ENCODE measurements around the gene TEKT3. TPM values are rescaled to one million over a fixed set of nuclear protein-coding genes. Genes with fewer than 3 reads are reported as not detected.

TEKT3 gene
- total RNA-seq, 2 experiments from 2014 or later: not detected

DNA sequence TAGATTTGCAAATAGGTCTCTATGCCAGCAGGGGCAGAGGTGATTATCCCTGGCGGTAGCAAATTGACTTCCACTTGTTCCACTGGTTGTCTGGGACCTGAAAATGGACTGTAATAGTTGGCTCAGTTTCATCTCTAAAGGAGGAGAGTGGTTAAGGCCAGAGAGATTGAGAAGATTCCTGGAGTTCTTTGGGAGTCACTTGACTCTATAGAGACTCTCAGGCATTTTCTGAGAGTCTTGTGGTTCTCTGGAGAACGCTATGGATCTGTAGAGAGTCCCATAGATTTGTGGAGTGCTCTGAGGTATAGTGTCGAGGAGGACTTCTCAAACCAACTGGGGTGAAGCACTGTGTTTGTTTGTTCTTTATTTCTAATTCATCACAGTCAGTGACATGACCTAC lies 67.4 kb downstream of the TEKT3 start:
- BruUV-seq (replicated peaks): no TSS peak
- no peaks in the 10 kb centered on the region; the same call in 1 of the 2 replicates for H4K20me1 ChIP-seq (ENCODE audit: insufficient read depth, low read length)
- CTCF ChIA-PET (ENCODE audit: unreplicated experiment): no interaction called here

GRCh38 chr17:15273141-15273793 lies 68.1 kb downstream of the TEKT3 start:
- no peak overlapping the region for H2AFZ ChIP-seq (ENCODE audit: low read length)
- no TSS peak for BruUV-seq (replicated peaks)
- H3K4me1 ChIP-seq (ENCODE audit: insufficient read depth, low read length, poor library complexity, severe bottlenecking): no peaks in the 10 kb centered on the region
- no peak for DNase-seq (ENCODE audit: low spot score)
- no peak for TF ChIP-seq CTCF (conservative IDR thresholded peaks at IDR 0.05; ENCODE audit: low read length)
- no peak for TF ChIP-seq EZH2phosphoT487 (IDR thresholded peaks at IDR 0.05; ENCODE audit: borderline replicate concordance, low read depth, low read length)
- POLR2A ChIA-PET: no interaction called here
- H3K4me2 ChIP-seq (ENCODE audit: low read length): no peak overlapping the region
- H3K27ac ChIP-seq (ENCODE audit: low read depth, low read length, poor library complexity, severe bottlenecking): no peak overlapping the region
- no peaks in the 10 kb centered on the region for H3K79me2 ChIP-seq (ENCODE audit: insufficient read depth, low read depth, low read length)
- H3K36me3 ChIP-seq (ENCODE audit: insufficient read depth, low read length): no peaks in the 10 kb centered on the region
- CTCF ChIA-PET (ENCODE audit: unreplicated experiment): no interaction called here
- intact Hi-C loops (cut with micrococcal nuclease; ENCODE audit: unreplicated experiment): no loop called here
- H3K9me3 ChIP-seq (ENCODE audit: low read length): no peaks in the 10 kb centered on the region
- no peaks in the 10 kb centered on the region for H4K20me1 ChIP-seq (ENCODE audit: insufficient read depth, low read length)
- no peak overlapping the region for H3K4me3 ChIP-seq (ENCODE audit: low read depth, low read length, poor library complexity, severe bottlenecking)
- H3K9me2 ChIP-seq (ENCODE audit: insufficient read depth, low read length): no peaks in the 10 kb centered on the region

More for the DNA sequence above, 67.4 kb downstream of the TEKT3 start:
- H3K4me2 ChIP-seq (ENCODE audit: low read length): no peak overlapping the region
- no peak for DNase-seq (ENCODE audit: low spot score)
- POLR2A ChIA-PET: no interaction called here
- no peak overlapping the region for H3K4me3 ChIP-seq (ENCODE audit: low read depth, low read length, poor library complexity, severe bottlenecking)
- H2AFZ ChIP-seq (ENCODE audit: low read length): no peak overlapping the region
- H3K9me2 ChIP-seq (ENCODE audit: insufficient read depth, low read length): no peaks in the 10 kb centered on the region
- H3K9me3 ChIP-seq (ENCODE audit: low read length): no peaks in the 10 kb centered on the region
- H3K79me2 ChIP-seq (ENCODE audit: insufficient read depth, low read depth, low read length): no peaks in the 10 kb centered on the region
- intact Hi-C loops (cut with micrococcal nuclease; ENCODE audit: unreplicated experiment): no loop called here
- TF ChIP-seq EZH2phosphoT487 (IDR thresholded peaks at IDR 0.05; ENCODE audit: borderline replicate concordance, low read depth, low read length): no peak
- no peak for TF ChIP-seq CTCF (conservative IDR thresholded peaks at IDR 0.05; ENCODE audit: low read length)
- no peaks in the 10 kb centered on the region for H3K36me3 ChIP-seq (ENCODE audit: insufficient read depth, low read length)
- no peaks in the 10 kb centered on the region for H3K4me1 ChIP-seq (ENCODE audit: insufficient read depth, low read length, poor library complexity, severe bottlenecking)
- no peak overlapping the region for H3K27ac ChIP-seq (ENCODE audit: low read depth, low read length, poor library complexity, severe bottlenecking)

GRCh38 chr17:15271741-15272140 lies 69.7 kb downstream of the TEKT3 start:
- H3K36me3 ChIP-seq (ENCODE audit: insufficient read depth, low read length): no peaks in the 10 kb centered on the region
- H3K9me2 ChIP-seq (ENCODE audit: insufficient read depth, low read length): no peaks in the 10 kb centered on the region
- no peaks in the 10 kb centered on the region for H3K4me1 ChIP-seq (ENCODE audit: insufficient read depth, low read length, poor library complexity, severe bottlenecking)
- H3K4me3 ChIP-seq (ENCODE audit: low read depth, low read length, poor library complexity, severe bottlenecking): no peak overlapping the region
- H3K4me2 ChIP-seq (ENCODE audit: low read length): no peak overlapping the region
- H3K79me2 ChIP-seq (ENCODE audit: insufficient read depth, low read depth, low read length): no peaks in the 10 kb centered on the region
- DNase-seq (ENCODE audit: low spot score): no peak
- no peaks in the 10 kb centered on the region for H3K9me3 ChIP-seq (ENCODE audit: low read length)
- no TSS peak for BruUV-seq (replicated peaks)
- H3K27ac ChIP-seq (ENCODE audit: low read depth, low read length, poor library complexity, severe bottlenecking): no peak overlapping the region
- TF ChIP-seq EZH2phosphoT487 (IDR thresholded peaks at IDR 0.05; ENCODE audit: borderline replicate concordance, low read depth, low read length): no peak
- no peak for TF ChIP-seq CTCF (conservative IDR thresholded peaks at IDR 0.05; ENCODE audit: low read length)
- intact Hi-C loops (cut with micrococcal nuclease; ENCODE audit: unreplicated experiment): no loop called here
- no peak overlapping the region for H2AFZ ChIP-seq (ENCODE audit: low read length)
- no peaks in the 10 kb centered on the region for H4K20me1 ChIP-seq (ENCODE audit: insufficient read depth, low read length)
- ChIA-PET POLR2A (interaction anchor here (0.6 to 0.7 kb wide), 2 partner anchors 146 to 378 kb away, joined by 3 to 4 read pairs; no protein-coding TSS in a partner anchor), CTCF (ENCODE audit: unreplicated experiment) (no interaction called here)
